Activated naive CD4-positive, alpha-beta T cell treated with anti-CD3 and anti-CD28 coated beads, Interleukin-2, amount 50 U/mL, for 24 hours (primary cell): ENCODE data around the gene TOP2A.

Experiments
- H3K27ac Mint-ChIP-seq: one replicate; pipeline ENCODE4 v1.8.0; 2021; ENCODE audit warnings: mild to moderate bottlenecking, mixed read lengths
- H3K27me3 Mint-ChIP-seq: one replicate; pipeline ENCODE4 v1.8.0; 2021; ENCODE audit warnings: mixed read lengths
- H3K36me3 Mint-ChIP-seq: one replicate; pipeline ENCODE4 v1.8.0; 2021; ENCODE audit warnings: mixed read lengths
- H3K4me1 Mint-ChIP-seq: one replicate; pipeline ENCODE4 v1.8.0; 2021; ENCODE audit warnings: mixed read lengths
- H3K4me3 Mint-ChIP-seq: one replicate; pipeline ENCODE4 v1.8.0; 2021; ENCODE audit warnings: mild to moderate bottlenecking, mixed read lengths
- H3K9me3 Mint-ChIP-seq: one replicate; pipeline ENCODE4 v1.8.0; 2021; ENCODE audit warnings: mixed read lengths

Gene TOP2A

GRCh38 chr17:40344421-40345160 is 73.1 kb downstream of the TOP2A start:
- Mint-ChIP-seq H3K4me1 (peaks cover 74% of the 10 kb centered on the region), H3K36me3 (peaks cover 6% of the 10 kb centered on the region), H3K27ac (no peak overlapping the region)

GRCh38 chr17:40343219-40344119 is 74.2 kb downstream of the TOP2A start:
- H3K4me3 Mint-ChIP-seq, result peak overlapping the region; percentile 80
- peaks cover 75% of the 10 kb centered on the region for H3K4me1 Mint-ChIP-seq
- no peaks in the 10 kb centered on the region for H3K27me3 Mint-ChIP-seq
- H3K9me3 Mint-ChIP-seq, result no peaks in the 10 kb centered on the region
- peaks cover 6% of the 10 kb centered on the region for H3K36me3 Mint-ChIP-seq
- H3K27ac Mint-ChIP-seq, result peak overlapping the region; percentile 8

More at GRCh38 chr17:40344421-40345160, 73.1 kb downstream of the TOP2A start:
- Mint-ChIP-seq H3K9me3 (no peaks in the 10 kb centered on the region), H3K27me3 (no peaks in the 10 kb centered on the region), H3K4me3 (peak overlapping the region; percentile 80)

- Mint-ChIP-seq H3K36me3 (peaks cover 6% of the 10 kb centered on the region), H3K9me3 (no peaks in the 10 kb centered on the region), H3K4me1 (peaks cover 78% of the 10 kb centered on the region), H3K4me3 (peak overlapping the region; percentile 80), H3K27ac (peak overlapping the region; percentile 51), H3K27me3 (no peaks in the 10 kb centered on the region)
Observed at GRCh38 chr17:40342504-40343218, 75.0 kb downstream of the TOP2A start.

GRCh38 chr17:40341808-40342503 is 75.7 kb downstream of the TOP2A start:
- H3K9me3 Mint-ChIP-seq, result no peaks in the 10 kb centered on the region
- H3K4me3 Mint-ChIP-seq, result peak overlapping the region; percentile 80
- H3K27me3 Mint-ChIP-seq, result no peaks in the 10 kb centered on the region
- H3K4me1 Mint-ChIP-seq, result peaks cover 78% of the 10 kb centered on the region
- peaks cover 6% of the 10 kb centered on the region for H3K36me3 Mint-ChIP-seq
- no peak overlapping the region for H3K27ac Mint-ChIP-seq

- peaks cover 76% of the 10 kb centered on the region for H3K4me1 Mint-ChIP-seq
- peak overlapping the region; percentile 79 for H3K4me3 Mint-ChIP-seq
- H3K36me3 Mint-ChIP-seq, result peaks cover 6% of the 10 kb centered on the region
- no peaks in the 10 kb centered on the region for H3K27me3 Mint-ChIP-seq
- peak overlapping the region; percentile 71 for H3K27ac Mint-ChIP-seq
- no peaks in the 10 kb centered on the region for H3K9me3 Mint-ChIP-seq
Observed at GRCh38 chr17:40340880-40341807, 76.6 kb downstream of the TOP2A start.

- Mint-ChIP-seq H3K27me3 (no peaks in the 10 kb centered on the region), H3K36me3 (peaks cover 6% of the 10 kb centered on the region), H3K4me3 (peak overlapping the region; percentile 79), H3K9me3 (no peaks in the 10 kb centered on the region), H3K4me1 (peaks cover 69% of the 10 kb centered on the region), H3K27ac (peak overlapping the region; percentile 60)
Observed at GRCh38 chr17:40340327-40340726, 77.4 kb downstream of the TOP2A start.

GRCh38 chr17:40338941-40339649 is 78.6 kb downstream of the TOP2A start:
- Mint-ChIP-seq H3K4me3 (no peak overlapping the region), H3K36me3 (peaks cover 8% of the 10 kb centered on the region), H3K27ac (no peak overlapping the region)

More at GRCh38 chr17:40338941-40339649, 78.6 kb downstream of the TOP2A start:
- Mint-ChIP-seq H3K9me3 (no peaks in the 10 kb centered on the region), H3K27me3 (no peaks in the 10 kb centered on the region), H3K4me1 (peaks cover 71% of the 10 kb centered on the region)
